ENCODE results near the gene GLRA3.

GRCh38 chr4:174707902-174708301 lies 121.1 kb downstream of the GLRA3 start:
- TF ChIP-seq, protein P1, sequence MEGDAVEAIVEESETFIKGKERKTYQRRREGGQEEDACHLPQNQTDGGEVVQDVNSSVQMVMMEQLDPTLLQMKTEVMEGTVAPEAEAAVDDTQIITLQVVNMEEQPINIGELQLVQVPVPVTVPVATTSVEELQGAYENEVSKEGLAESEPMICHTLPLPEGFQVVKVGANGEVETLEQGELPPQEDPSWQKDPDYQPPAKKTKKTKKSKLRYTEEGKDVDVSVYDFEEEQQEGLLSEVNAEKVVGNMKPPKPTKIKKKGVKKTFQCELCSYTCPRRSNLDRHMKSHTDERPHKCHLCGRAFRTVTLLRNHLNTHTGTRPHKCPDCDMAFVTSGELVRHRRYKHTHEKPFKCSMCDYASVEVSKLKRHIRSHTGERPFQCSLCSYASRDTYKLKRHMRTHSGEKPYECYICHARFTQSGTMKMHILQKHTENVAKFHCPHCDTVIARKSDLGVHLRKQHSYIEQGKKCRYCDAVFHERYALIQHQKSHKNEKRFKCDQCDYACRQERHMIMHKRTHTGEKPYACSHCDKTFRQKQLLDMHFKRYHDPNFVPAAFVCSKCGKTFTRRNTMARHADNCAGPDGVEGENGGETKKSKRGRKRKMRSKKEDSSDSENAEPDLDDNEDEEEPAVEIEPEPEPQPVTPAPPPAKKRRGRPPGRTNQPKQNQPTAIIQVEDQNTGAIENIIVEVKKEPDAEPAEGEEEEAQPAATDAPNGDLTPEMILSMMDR (conservative IDR thresholded peaks at IDR 0.05; ENCODE audit: low read depth in 2 of 2), result no peak
- TF ChIP-seq POLR2AphosphoS5 (IDR thresholded peaks at IDR 0.05; ENCODE audit: low read depth) (no peak), EZH2phosphoT487 (IDR thresholded peaks at IDR 0.05; ENCODE audit: unreplicated experiment) (no peak), EZH2 (IDR thresholded peaks at IDR 0.05; ENCODE audit: low read depth, unreplicated experiment) (no peak), CREB1 (CRISPR knock-in tag; IDR thresholded peaks at IDR 0.05; ENCODE audit: low read depth) (no peak), REST (IDR thresholded peaks at IDR 0.05; ENCODE audit: unreplicated experiment) (no peak), JUNB (IDR thresholded peaks at IDR 0.05; ENCODE audit: unreplicated experiment) (no peak), ZNF462 (CRISPR knock-in tag; IDR thresholded peaks at IDR 0.05) (no peak), ZNF114 (CRISPR knock-in tag; IDR thresholded peaks at IDR 0.05) (no peak), NANOG (IDR thresholded peaks at IDR 0.05; ENCODE audit: borderline replicate concordance) (no peak)
- TF ChIP-seq, protein P2, sequence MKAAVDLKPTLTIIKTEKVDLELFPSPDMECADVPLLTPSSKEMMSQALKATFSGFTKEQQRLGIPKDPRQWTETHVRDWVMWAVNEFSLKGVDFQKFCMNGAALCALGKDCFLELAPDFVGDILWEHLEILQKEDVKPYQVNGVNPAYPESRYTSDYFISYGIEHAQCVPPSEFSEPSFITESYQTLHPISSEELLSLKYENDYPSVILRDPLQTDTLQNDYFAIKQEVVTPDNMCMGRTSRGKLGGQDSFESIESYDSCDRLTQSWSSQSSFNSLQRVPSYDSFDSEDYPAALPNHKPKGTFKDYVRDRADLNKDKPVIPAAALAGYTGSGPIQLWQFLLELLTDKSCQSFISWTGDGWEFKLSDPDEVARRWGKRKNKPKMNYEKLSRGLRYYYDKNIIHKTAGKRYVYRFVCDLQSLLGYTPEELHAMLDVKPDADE (IDR thresholded peaks at IDR 0.05), result no peak

All from GM23338 (cell line).